Endometrial microvascular endothelial cells (primary cell): ENCODE measurements around the gene SOS1. TPM values are rescaled to one million over a fixed set of nuclear protein-coding genes. Genes with fewer than 3 reads are reported as not detected.

ENCODE experiments used
- in situ Hi-C: cut with HindIII; loops from 2 replicates; pipeline ENCODE4 v1.10.0; 2017; ENCODE audit warnings: low sequenced_read_pairs, low pct_unique_long_range_greater_than_20kb; ENCODE audit errors: inconsistent ontology term
- total RNA-seq: library from RNA; depleted of rRNA; stranded (reverse); fragments of >200 nt; gene quantifications from one replicate; pipeline ENCODE4 v1.2.3, GENCODE V29; 2015; ENCODE audit errors: inconsistent ontology term

Gene SOS1
- total RNA-seq, 1 donor from 2014 or later: 10.0 TPM

DNA sequence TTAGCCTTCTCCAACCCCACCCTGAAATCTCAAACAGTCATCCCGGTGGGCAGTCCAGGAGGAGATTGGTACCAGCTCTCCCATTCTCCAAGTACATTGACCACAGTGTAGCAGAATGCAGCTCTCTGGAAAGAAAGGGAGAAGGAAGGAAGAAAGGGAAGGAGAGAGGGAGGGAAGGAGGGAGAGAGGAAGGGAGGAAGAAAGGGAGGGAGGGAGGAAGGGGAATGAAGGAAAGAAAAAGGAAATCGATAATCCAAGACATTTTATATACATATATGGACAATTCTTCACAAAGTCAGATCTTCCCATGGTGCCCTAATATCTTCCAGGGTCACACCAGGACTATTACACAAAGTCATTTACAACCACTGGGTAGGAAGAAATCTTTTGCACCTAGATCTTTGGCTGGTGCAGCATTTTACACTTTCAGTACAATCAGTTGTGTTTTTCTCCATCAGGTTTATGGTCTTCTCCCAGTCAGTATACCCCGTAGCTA is 172.4 kb downstream of the SOS1 start:
- in situ Hi-C loops: loop anchor here (25.0 kb wide), 1 partner anchor 264 kb away; no protein-coding TSS in a partner anchor

DNA sequence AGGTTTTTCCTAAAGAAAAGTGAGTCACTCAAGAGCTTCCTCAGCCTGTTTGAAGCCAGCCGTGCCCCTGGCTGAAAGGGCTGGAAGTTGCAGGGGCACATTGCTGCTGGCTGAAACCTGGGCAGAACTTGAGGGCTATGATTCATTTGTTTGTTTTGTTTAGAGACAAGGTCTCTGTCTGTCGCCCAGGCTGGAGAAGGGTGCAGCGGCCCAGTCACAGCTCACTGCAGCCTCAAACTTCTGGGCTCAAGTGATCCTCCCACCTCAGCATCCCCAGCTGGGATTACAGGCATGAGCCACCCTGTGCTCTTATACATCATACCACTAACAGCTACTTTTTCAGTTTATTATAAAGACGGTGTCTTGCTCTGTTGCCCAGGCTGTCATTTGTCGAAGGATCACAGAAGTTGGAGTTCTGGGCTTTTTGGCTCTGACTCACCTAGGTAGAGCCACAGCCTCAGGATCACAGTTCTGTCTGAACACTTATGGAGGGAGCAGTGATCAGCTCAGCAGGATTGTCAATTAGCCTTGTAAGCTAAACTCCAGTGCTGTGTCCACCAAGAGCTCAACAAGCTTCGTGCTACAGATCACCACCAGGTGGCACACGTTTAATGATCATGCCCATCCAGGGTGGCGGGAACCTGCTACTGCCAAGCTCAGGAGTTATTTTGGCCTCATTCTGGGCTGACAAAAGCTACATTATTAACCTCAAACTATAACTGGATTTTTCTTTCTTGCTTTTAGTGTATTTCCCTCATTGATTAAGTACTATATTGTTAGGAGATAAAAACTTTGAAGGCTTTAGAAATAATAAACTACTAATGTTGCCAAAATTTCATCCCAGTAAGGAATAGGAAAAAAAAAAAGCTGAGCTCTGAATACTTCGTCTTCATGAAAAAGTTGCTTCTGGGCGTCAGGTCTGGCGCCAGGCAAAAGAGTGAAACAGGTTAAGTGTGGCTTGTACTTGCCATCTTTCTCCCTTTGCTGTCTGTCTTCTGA is 173.3 kb downstream of the SOS1 start:
- in situ Hi-C loops: loop anchor here (25.0 kb wide), 1 partner anchor 265 kb away; no protein-coding TSS in a partner anchor

DNA sequence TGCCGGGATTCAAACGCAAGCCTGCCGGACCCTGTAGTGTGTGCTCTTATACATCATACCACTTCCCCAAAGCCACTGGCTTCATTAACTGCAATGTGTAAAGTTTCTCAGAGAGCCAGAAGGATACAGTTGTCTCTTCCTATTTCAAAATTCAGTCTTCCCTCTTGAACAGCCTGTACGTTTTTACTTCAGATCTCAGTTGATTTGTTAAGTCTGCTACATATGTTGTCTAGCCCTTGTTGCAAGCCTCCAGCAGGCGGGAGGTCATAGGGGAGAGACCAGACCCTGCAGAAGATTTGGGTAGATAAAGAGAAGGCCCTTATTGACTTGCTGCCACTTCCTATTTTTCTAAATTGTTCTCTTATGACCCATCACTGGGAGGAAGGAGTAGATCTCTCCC is 174.9 kb downstream of the SOS1 start:
- in situ Hi-C loops: loop anchor here (25.0 kb wide), 1 partner anchor 266 kb away; no protein-coding TSS in a partner anchor

DNA sequence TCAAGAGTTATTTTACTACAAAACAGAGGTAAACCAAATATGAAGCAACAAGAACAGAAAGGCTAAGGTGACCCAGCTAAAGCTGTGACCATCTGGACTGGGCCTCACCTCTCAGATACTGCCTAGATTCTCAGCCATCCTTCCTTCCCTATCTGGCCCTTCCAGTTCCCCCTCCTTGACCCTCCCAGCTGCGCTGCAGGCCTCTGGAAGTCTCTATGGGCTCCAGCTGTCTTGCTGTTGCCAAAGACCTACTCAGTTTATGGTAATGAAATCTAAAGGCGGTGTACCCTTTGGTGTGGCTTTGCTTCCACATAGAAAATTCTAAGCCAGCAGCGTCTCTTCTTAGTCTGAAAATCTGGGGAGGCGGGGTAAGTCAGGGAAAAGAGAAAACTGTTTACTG is 175.5 kb downstream of the SOS1 start:
- in situ Hi-C loops: loop anchor here (25.0 kb wide), 1 partner anchor 267 kb away; no protein-coding TSS in a partner anchor

DNA sequence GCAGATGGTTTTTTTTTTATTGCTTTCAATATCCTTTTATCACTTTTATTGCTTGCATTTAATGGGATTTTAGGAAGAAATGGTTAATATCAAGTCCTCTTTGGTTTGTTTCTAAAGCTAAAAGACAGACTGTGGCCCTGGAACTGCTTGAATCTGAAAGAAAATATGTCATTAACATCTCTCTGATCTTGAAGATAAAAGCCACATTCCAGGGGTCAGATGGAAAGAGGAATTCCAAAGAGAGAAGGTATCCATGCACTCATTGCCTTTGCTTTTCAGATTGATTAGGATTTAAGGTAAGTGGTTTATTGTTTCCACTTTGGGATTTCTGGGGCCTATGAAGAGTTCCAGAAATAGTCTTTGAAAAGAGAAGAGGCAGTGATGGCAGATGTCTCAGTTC is 177.1 kb downstream of the SOS1 start:
- in situ Hi-C loops: loop anchor here (25.0 kb wide), 1 partner anchor 269 kb away; no protein-coding TSS in a partner anchor

DNA sequence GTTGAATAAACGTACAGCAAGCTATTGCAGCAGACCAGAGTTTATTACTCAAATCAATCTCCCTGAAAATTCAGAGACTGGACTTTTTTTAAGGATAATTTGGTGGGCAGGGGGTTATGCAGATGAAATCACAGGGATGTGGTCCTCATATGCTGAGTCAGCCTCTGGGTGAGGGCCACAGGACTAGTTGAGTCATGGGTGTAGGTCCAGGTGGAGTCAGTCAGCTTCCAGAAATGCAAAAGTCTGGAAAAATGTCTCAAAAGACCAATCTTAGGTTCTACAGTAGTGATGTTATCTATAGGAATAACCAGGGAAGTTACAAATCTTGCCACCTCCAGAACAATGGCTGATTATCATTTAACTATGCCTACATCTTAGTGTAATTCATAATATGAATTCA is 180.1 kb downstream of the SOS1 start:
- in situ Hi-C loops: loop anchor here (25.0 kb wide), 1 partner anchor 272 kb away; no protein-coding TSS in a partner anchor

DNA sequence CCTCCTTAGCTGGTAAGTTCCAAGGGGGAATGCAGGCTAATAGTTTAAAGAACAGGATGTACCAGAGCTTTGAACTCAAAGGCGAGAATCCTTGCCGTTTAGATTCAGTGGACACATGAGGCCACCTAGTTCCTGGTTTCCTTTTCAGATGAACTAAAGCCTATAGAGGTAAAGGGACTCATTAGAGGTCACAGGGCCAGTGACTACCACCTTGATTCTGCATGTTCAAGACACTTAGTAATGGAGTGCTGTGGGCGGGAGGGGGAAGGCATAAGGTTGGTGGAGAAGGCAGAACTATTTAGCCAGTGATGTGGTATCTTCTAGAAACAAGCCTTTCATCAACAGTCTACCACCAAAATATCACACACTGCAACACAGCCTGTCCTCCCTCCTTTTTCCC is 183.3 kb downstream of the SOS1 start:
- in situ Hi-C loops: loop anchor here (25.0 kb wide), 1 partner anchor 275 kb away; no protein-coding TSS in a partner anchor

DNA sequence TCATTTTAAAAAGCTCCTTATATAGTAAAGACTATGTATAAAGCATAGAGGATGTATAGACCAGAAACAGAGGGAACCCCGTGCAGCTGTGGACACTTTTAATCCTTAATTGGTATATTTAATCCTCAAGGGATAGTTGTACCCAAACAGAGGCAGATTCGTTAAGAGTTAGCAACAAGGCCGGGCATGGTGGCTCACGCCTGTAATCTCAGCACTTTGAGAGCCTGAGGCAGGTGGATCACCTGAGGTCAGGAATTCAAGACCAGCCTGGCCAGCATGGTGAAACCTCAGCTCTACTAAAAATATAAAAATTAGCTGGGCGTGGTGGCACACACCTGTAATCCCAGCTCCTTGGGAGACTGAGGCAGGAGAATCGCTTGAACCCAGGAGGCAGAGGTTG is 184.3 kb downstream of the SOS1 start:
- in situ Hi-C loops: loop anchor here (25.0 kb wide), 1 partner anchor 276 kb away; no protein-coding TSS in a partner anchor

DNA sequence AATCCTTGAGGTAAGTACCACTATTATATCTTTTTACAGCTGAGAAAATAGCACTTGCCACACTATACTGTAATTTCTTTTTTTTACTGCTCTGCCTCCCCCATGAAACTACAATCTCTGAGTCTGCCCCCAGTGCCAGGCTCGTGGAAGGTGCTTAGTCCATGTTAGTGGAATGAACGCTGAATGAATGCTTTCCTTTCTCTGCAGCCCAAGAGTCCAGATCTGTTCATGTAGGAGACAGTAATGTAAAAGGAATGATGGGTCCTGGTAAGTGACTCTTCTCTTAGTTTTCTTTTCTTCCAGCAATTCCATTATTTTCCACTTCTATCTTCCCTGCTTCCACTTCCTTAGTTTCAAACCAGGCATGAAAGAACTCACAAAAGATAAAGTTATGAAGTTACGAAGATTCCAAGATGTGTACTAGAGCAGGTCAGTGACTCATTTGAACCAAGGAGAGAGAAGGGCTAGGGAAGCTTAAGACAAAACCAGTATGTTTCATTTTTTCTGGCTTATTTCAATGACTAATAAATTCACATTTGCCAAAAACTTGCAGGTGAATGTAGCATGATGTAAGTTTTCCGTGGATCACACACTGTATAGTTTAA is 185.2 kb downstream of the SOS1 start:
- in situ Hi-C loops: loop anchor here (25.0 kb wide), 1 partner anchor 277 kb away; no protein-coding TSS in a partner anchor

DNA sequence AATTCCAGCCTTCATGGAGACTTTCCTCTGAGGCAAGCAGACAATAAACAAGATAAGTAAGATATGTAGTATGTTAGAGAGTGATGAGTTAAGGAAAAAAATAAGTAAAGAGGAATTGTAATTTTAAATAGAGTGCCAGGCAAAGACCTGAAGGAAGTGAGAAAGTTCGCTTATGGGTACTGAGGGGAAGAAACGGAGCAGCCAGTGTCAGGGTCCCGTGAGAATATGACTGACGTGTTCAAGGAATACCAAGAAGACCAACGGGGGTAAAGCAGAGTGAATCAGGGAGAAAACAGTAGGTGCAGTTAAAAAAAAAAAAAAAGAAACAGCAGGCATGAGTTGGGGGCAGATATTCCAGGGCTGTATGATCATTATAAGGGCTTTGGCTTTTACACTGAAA is 186.1 kb downstream of the SOS1 start:
- in situ Hi-C loops: loop anchor here (25.0 kb wide), 1 partner anchor 278 kb away; no protein-coding TSS in a partner anchor

DNA sequence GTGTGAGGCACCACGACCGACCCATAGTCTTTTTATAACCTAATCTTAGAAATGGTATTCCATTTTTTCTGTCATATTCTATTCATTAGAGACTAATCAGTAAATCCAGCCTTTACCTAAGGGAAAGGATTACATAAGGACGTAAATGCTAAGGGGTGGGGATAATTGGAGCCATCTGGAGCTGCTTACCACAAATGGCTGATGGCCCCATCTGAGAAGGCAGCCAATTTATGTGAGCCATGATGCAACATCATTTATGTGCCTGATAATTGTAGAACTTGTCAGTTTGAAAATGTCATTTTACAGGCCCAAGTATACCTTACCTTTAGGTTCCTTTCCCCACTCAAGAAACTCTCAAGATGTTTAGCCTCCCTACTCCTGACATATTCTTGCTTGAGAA is 187.2 kb downstream of the SOS1 start:
- in situ Hi-C loops: loop anchor here (25.0 kb wide), 1 partner anchor 279 kb away; no protein-coding TSS in a partner anchor

DNA sequence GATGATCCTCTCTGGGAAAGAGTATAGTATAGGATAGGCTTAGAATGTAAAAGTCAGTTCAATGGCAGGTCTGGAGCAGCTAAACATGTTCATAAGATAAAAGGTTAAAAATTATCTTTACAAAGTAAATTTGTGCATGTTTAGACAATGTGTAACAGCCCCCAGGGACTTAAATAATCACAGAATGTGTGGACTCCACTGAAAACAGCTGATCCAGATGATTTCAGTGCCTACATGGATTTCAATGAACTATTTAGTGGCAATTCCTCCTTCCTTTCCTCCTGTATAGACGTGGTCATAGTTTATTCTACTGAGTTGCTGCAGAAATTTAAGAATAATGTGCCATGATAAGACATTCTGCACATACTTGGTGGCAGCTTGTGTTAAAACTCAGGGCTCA is 188.3 kb downstream of the SOS1 start:
- in situ Hi-C loops: loop anchor here (25.0 kb wide), 1 partner anchor 280 kb away; no protein-coding TSS in a partner anchor

Other genes starting within 250 kb of the SOS1 start
- 14.1 TPM for gene DHX57, start 245.1 kb downstream of the SOS1 start, total RNA-seq
- 4.4 TPM for gene MORN2, start 245.1 kb downstream of the SOS1 start, total RNA-seq
- not detected for gene ARHGEF33, start 231.2 kb downstream of the SOS1 start, total RNA-seq
- not detected for gene CDKL4, start 122.9 kb upstream of the SOS1 start, total RNA-seq